HG03354 (cell line): ENCODE results near the gene PAK3.

Experiments used
- ATAC-seq: cut with Tn5 transposase; IDR thresholded peaks from one replicate; pipeline ENCODE4 v1.9.1; 2021; ENCODE audit warnings: mild to moderate bottlenecking; ENCODE audit not compliant: unreplicated experiment, poor library complexity, severe bottlenecking

PAK3 gene

GRCh38 chrX:111127038-111127437 is 31.0 kb downstream of the PAK3 start:
- ATAC-seq = no peak

DNA sequence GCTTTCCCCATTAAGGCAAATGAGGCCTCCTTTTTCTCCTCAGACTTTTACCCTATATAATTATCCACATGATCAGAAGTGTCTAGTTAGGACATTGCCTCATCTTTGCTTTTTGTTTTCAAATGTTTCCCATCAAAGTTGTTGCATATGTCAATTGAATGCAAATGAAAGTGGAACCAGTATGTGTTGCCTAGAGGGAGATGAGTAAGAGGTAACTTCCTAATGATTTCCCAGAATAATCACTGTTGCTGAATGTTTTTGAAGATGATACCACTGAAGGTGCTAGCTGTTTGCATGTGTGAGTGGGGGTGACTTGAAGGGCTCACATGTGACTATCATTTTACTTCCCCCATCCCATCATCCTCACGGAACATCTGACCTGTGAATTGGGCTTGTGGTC is 33.9 kb downstream of the PAK3 start:
- no peak for ATAC-seq

- no peak for ATAC-seq
These were observed 35.6 kb downstream of the PAK3 start for GRCh38 chrX:111131572-111131971.

DNA sequence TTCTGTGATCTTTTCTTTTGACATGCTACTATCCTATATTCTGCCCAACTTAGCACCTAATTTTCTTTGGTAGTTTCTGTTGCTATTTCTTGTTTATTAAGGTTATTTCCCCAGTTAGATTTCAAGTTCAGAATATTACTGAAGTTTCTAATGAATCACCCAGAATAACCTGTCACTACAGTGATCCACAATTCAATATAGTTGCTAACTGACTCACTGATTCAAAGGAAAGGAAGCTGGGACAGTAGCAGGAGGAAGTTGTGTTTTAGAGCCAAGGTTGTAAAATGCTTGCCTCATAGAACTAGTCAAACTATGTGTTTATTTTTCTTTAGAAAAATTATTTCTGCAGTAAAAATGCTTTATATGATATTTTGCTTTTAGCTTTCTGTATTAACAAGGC is 37.4 kb downstream of the PAK3 start:
- no peak for ATAC-seq

DNA sequence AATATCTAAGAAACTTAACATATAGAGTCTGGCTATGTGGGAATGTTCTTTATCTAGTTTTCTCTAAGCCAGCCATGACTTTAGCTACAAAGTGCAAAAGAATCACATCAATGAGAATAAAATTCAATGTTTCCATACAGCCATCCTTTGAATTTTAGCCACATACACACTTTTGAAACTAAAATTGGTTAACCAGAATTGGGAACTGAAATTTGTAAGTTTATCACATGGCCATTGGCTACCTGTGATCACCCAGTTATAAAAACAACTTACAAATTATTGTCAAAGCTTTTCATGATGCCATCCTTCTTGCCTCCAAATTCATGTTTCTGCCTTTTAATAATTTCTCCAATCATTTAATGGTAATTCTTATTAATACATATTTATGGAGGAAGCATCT is 49.9 kb downstream of the PAK3 start:
- ATAC-seq = no peak

- no peak for ATAC-seq
These were observed 55.8 kb downstream of the PAK3 start for GRCh38 chrX:111151764-111152163.

DNA sequence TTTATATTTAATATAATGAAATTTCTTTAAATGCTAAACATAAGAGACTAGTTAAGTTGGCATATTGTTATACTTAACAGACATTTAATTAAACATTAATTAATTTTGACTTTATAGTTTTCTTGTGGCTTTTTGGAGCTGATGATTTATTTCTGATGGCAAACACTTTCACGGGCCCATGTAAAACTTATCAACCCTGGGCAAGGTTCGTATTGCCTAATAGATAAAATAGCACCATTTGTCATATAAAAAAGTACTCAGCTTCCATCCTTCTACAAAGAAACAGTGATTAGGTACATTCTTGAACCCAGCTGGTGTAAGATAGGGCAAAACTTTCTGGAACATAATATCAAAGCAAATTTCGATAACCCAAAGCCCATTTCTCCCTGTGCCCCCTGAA is 63.2 kb downstream of the PAK3 start:
- no peak for ATAC-seq

GRCh38 chrX:111164728-111165127 is 68.7 kb downstream of the PAK3 start:
- no peak for ATAC-seq

DNA sequence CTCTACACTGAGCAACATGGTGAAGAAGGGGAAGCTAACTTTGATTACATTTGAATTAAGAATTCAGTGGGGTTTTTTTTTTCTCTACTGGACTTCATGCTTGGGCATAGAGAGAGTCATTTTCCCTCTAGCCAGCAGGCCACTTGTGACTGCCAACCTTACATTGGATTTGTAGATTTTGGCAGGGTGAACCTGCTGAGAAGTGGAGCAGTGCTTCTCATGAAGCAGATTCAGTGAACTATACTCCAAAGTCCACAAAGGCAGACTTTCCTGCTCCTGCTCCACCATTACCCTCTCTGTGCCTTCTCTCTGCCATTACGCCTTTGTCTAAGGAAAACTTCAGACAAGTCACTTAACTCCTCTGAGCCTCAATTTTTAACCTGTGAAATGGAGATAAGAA is 69.9 kb downstream of the PAK3 start:
- ATAC-seq = no peak

DNA sequence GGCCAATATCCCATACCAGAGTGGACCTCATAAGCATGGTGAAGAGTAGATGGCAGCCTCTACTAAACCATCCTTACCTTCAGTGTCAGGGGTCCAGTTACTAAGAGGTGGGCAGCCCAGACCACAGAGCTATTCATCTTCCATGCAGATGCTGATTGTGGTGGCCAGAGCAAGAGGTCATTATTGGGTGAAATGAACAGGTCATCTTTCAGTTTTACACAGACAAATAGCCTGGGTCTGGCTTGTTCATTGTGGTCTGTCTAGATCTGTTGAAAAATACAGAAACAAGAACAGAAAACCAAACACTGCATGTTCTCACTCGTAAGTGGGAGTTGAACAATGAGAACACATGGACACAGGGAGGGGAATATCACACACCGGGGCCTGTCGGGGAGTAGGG is 71.3 kb downstream of the PAK3 start:
- no peak for ATAC-seq

- ATAC-seq = no peak
These were observed 72.3 kb downstream of the PAK3 start for GRCh38 chrX:111168314-111168713.

DNA sequence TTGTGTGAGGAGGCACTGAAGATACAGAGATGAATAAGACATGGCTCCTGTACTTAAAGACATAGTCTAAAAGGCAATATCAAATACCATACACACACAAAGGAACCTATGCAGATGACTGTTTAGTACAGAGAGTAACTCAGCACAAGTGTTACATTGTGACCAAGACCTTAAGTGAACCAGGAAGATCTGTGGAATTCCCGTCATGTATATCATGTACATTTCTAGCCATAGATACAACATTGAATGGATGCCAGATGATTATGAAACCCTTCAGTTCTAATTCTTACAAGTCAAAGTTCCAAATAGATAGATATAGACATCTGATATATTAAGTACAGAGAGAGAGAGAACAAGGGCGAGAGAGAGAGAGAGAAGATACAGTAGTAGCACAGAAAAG is 73.2 kb downstream of the PAK3 start:
- no peak for ATAC-seq

GRCh38 chrX:111170017-111170416 is 74.0 kb downstream of the PAK3 start:
- ATAC-seq = peak; percentile 45

DNA sequence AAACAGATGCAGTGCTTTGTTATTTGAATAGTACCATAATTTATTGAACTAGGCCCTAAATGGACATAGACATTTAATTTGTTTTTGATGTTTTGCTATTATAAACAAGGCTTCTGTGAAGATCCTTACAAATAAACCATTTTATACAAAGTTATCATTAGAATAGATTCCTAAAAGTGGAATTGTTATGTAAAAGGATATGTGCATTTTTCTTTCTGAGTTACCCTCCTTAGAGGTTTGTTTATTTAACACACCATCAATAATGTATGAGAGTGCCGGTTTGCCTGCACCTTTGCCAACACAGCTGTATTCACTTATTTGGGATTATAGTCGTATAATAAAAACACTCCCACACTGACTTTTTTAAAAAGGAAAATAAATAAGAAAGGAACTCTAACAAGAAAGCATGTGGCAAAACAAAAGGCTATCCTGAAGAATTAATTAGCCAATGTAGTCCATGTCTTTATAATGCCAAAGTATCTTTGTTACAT is 84.8 kb downstream of the PAK3 start:
- ATAC-seq = no peak

GRCh38 chrX:111181951-111182350 is 86.0 kb downstream of the PAK3 start:
- ATAC-seq = no peak

GRCh38 chrX:111182997-111183396 is 87.0 kb downstream of the PAK3 start:
- no peak for ATAC-seq

GRCh38 chrX:111191598-111191997 is 95.6 kb downstream of the PAK3 start:
- ATAC-seq = no peak

DNA sequence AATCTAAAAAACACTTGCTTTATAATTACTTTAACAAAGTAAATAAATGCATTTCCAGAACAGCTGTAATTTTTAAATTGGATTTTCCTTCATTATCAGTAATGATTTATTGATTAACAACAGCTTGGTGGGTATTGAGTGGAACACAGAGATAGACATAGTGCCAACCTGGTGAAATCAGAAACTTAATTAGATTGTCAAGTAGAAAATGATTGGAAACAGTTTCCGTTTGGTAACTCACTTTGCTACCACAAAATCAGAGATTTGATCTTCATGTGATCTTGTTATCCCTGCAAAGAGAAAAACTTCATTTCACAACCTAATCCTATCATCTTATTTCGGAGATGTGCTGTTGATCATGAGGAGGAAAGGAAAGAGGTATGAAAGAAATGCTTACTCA is 103.5 kb downstream of the PAK3 start:
- ATAC-seq = no peak

DNA sequence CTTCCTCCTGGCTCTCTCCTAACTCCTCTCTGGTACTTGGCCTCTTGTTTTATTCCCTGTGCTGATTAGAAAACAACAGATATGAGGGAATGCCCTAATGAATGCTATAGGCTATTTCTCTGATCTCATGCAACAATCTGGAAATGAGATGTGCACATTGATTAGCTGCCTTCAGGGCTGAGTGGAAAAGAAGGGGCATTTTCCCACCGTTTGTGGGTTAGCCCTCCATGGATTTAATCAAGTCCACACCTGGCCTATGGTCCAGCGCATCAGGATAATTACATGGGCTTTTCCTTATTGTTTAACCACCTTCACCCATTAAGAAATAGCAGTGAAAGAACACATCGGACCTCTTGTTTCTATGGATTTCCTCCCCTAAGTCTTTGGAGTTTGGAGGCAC is 104.3 kb downstream of the PAK3 start:
- no peak for ATAC-seq

DNA sequence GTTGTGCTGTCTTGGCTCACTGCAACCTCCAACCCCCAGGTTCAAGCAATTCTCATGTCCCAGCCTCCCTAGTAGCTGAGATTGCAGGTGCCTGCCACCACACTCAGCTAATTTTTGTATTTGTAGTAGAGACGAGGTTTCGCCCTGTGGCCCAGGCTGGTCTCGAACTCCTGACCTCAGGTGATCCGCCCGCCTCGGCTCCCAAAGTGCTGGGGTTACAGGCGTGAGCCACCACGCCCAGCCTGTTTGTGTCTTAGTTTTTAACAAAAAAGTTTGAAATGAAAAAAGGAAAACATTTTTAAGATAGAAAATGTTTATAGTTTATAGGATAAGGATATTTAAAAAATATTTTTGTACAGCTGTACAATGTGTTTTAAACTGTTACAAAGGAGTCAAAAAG is 111.9 kb downstream of the PAK3 start:
- no peak for ATAC-seq

DNA sequence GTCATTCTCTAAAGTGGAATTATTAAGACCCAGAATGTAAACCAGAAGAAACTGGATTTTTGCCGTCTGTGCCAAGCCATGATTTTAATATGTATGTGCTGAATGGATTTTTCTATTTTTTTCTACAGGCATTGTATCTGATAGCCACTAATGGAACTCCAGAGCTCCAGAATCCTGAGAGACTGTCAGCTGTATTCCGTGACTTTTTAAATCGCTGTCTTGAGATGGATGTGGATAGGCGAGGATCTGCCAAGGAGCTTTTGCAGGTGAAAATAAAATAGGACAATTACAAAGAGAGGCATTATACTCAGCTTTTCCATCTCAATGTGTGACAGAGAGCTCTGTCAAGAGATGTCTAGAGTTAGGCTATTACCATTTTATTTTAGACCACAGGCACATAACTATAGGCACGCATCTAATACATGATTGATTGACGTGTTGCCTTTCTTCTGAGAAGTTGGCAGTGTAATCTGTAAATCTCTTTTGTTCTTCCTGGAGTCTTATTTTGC is 120.4 kb downstream of the PAK3 start:
- no peak for ATAC-seq

- ATAC-seq = no peak
These were observed 148.3 kb downstream of the PAK3 start for GRCh38 chrX:111244235-111244750.
